Gastroesophageal sphincter (tissue), 4 donors: Measurements from ENCODE around the gene CFAP46. TPM values are rescaled to one million over a fixed set of nuclear protein-coding genes. Genes with fewer than 3 reads are reported as not detected.

Experiments
- ATAC-seq: fragments of 150-250 bp; one replicate; pipeline ENCODE4 v1.9.1; 2016; ENCODE audit warnings: mild to moderate bottlenecking, moderate library complexity
- H3K27ac ChIP-seq, 4 donors: fragments of 200-600 bp; sonication (generic) in 3 of 4; 1 replicate in 3 of 4; 2 replicates in 1 of 4; pipeline ENCODE4 v1.5.1; 2016 to 2019
- H3K27me3 ChIP-seq: fragments of 200-600 bp; sonication (generic); one replicate; pipeline ENCODE4 v1.5.1; 2019
- H3K36me3 ChIP-seq, 2 donors: fragments of 200-600 bp; sonication (generic); one replicate each; pipeline ENCODE4 v1.5.1; 2019; ENCODE audit warnings: control low read depth in 1 of 2
- H3K4me1 ChIP-seq, 3 donors: fragments of 200-600 bp; sonication (generic); 1 replicate in 2 of 3; 2 replicates in 1 of 3; pipeline ENCODE4 v1.5.1; 2016 to 2019; ENCODE audit warnings: control low read depth in 2 of 3
- H3K4me3 ChIP-seq, 2 donors: fragments of 200-600 bp; sonication (generic); one replicate each; pipeline ENCODE4 v1.5.1; 2019; ENCODE audit warnings: mild to moderate bottlenecking in 1 of 2, moderate library complexity in 1 of 2
- H3K9me3 ChIP-seq, 3 donors: fragments of 200-600 bp; sonication (generic); one replicate each; pipeline ENCODE4 v1.5.1; 2017 to 2019; ENCODE audit warnings: control low read depth in 2 of 3
- CTCF ChIP-seq, 4 experiments: fragments of 200-600 bp in 2 of 4; fragments of 450-650 bp in 2 of 4; sonication (generic) in 1 of 4; IDR thresholded peaks; one replicate each; pipeline ENCODE4 v1.5.1; 2017 to 2019; ENCODE audit warnings: antibody characterized with exemption in 4 of 4, mild to moderate bottlenecking in 2 of 4, moderate library complexity in 2 of 4
- EP300 ChIP-seq: sonication (generic); formaldehyde crosslinking; IDR thresholded peaks from one replicate; pipeline ENCODE4 v1.6.1; 2017; ENCODE audit warnings: antibody characterized with exemption, mild to moderate bottlenecking
- POLR2A ChIP-seq, 2 donors: fragments of 450-650 bp; IDR thresholded peaks; one replicate each; pipeline ENCODE4 v1.6.1; 2017; ENCODE audit warnings: antibody characterized with exemption in 2 of 2, mild to moderate bottlenecking in 2 of 2, moderate library complexity in 1 of 2
- POLR2AphosphoS5 ChIP-seq: sonication (generic); formaldehyde crosslinking; IDR thresholded peaks from one replicate; pipeline ENCODE4 v1.6.1; 2017; ENCODE audit warnings: antibody characterized with exemption
- WGBS, 2 donors: methylation state at CpG; one replicate each; pipeline ENCODE4 v1.1.5; 2018; ENCODE audit warnings: low coverage in 1 of 2; 5-methylcytosine and 5-hydroxymethylcytosine counted together
- total RNA-seq, 4 donors: library from RNA; depleted of rRNA; stranded (reverse); fragments of >200 nt; gene quantifications; one replicate each; pipeline ENCODE4 v1.1.0, GENCODE V29; 2016

Gene CFAP46
- total RNA-seq = 1 to 10 TPM in 1 of 4 donors, under 1 TPM in 2, not detected in 1; 0.27 to 2.2 (median 0.30) TPM

GRCh38 chr10:132942101-132943057 is at the start of gene CFAP46:
TSS of gene CFAP46 (minus strand) at chr10:132942570. CDS start at chr10:132942484, 86 bp downstream.
- 0 to 7% methylated on average over 7 to 19 of the region's 90 CpGs for WGBS, 2 donors
- Histone ChIP-seq H3K27me3 (peaks cover 79% of the 10 kb centered on the region), H3K36me3 (no peaks in the 10 kb centered on the region), H3K4me1 (peaks cover 0 to 17% (median 12%) of the 10 kb centered on the region in 3 donors), H3K4me3 (peak within 1 kb of the TSS; percentile 13 to 57), H3K9me3 (no peaks in the 10 kb centered on the region), H3K27ac (no peak within 1 kb of the TSS)
- no peak for TF ChIP-seq POLR2A (IDR thresholded peaks at IDR 0.05)
- TF ChIP-seq EP300 = no peak
- no peak for TF ChIP-seq CTCF (IDR thresholded peaks at IDR 0.05)
- TF ChIP-seq POLR2AphosphoS5 = peak; percentile 40
- ATAC-seq = peak; percentile 39

- Histone ChIP-seq H3K4me3 (no peak overlapping the region), H3K9me3 (no peaks in the 10 kb centered on the region), H3K27ac (no peak overlapping the region), H3K4me1 (peaks cover 0 to 7% (median 0%) of the 10 kb centered on the region in 3 donors), H3K27me3 (peaks cover 33% of the 10 kb centered on the region), H3K36me3 (no peaks in the 10 kb centered on the region)
- WGBS, 2 donors = 32 to 65% methylated on average over 3 to 11 of the region's 20 CpGs
- no peak for ATAC-seq
- TF ChIP-seq EP300 = no peak
- TF ChIP-seq POLR2AphosphoS5 = no peak
- TF ChIP-seq CTCF (IDR thresholded peaks at IDR 0.05) = no peak
- no peak for TF ChIP-seq POLR2A (IDR thresholded peaks at IDR 0.05)
Measured at GRCh38 chr10:132991706-132992432, 49.5 kb upstream of the CFAP46 start.

- TF ChIP-seq POLR2AphosphoS5 (no peak), EP300 (no peak), CTCF (IDR thresholded peaks at IDR 0.05) (no peak), POLR2A (IDR thresholded peaks at IDR 0.05) (no peak)
- Histone ChIP-seq H3K4me1 (peaks cover 0 to 7% (median 0%) of the 10 kb centered on the region in 3 donors), H3K4me3 (no peak overlapping the region), H3K9me3 (no peaks in the 10 kb centered on the region), H3K36me3 (no peaks in the 10 kb centered on the region), H3K27ac (no peak overlapping the region), H3K27me3 (peaks cover 39% of the 10 kb centered on the region)
- WGBS, 2 donors = 47% methylated on average over 5 of the region's 32 CpGs; no CpG with 5 or more reads in 1 of the 2 donors
- no peak for ATAC-seq
Measured at GRCh38 chr10:132990684-132991545, 48.5 kb upstream of the CFAP46 start.

GRCh38 chr10:132989476-132990415 is 47.4 kb upstream of the CFAP46 start:
- Histone ChIP-seq H3K27me3 (peaks cover 37% of the 10 kb centered on the region), H3K9me3 (no peaks in the 10 kb centered on the region), H3K36me3 (no peaks in the 10 kb centered on the region), H3K27ac (no peak overlapping the region), H3K4me1 (peaks cover 0 to 7% (median 0%) of the 10 kb centered on the region in 3 donors), H3K4me3 (no peak overlapping the region)
- no peak for ATAC-seq
- 93% methylated on average over 20 to 22 of the region's 46 CpGs for WGBS, 2 donors
- no peak for TF ChIP-seq CTCF (IDR thresholded peaks at IDR 0.05)
- no peak for TF ChIP-seq POLR2A (IDR thresholded peaks at IDR 0.05)
- no peak for TF ChIP-seq POLR2AphosphoS5
- no peak for TF ChIP-seq EP300
